Colonic mucosa (tissue), 4 donors: Measurements from ENCODE around the gene GLP2R. TPM values are rescaled to one million over a fixed set of nuclear protein-coding genes. Genes with fewer than 3 reads are reported as not detected.

Experiments used
- DNase-seq: peaks from one replicate; pipeline ENCODE4 v3.0.0-alpha.2; 2020
- H3K27ac ChIP-seq: fragments of 200-600 bp; one replicate; pipeline ENCODE4 v1.8.0; 2021
- H3K27me3 ChIP-seq: fragments of 200-600 bp; one replicate; pipeline ENCODE4 v1.8.0; 2021
- H3K36me3 ChIP-seq: fragments of 200-600 bp; one replicate; pipeline ENCODE4 v1.8.0; 2021
- H3K4me1 ChIP-seq: fragments of 200-600 bp; one replicate; pipeline ENCODE4 v1.8.0; 2021; ENCODE audit warnings: mild to moderate bottlenecking
- H3K4me3 ChIP-seq: fragments of 200-600 bp; one replicate; pipeline ENCODE4 v1.8.0; 2021
- H3K9ac ChIP-seq, 2 donors: one replicate each; pipeline ENCODE4 v1.7.0; 2013; ENCODE audit warnings: control low read depth in 2 of 2, low read depth in 2 of 2, low read length in 2 of 2
- H3K9me3 ChIP-seq: fragments of 200-600 bp; one replicate; pipeline ENCODE4 v1.8.0; 2021
- CTCF ChIP-seq: fragments of 200-600 bp; IDR thresholded peaks from one replicate; pipeline ENCODE4 v1.8.0; 2022; ENCODE audit warnings: antibody characterized with exemption, mild to moderate bottlenecking
- intact Hi-C: fragments of 100-400 bp; cut with DNase I; formaldehyde crosslinking; loops from one replicate; pipeline ENCODE4 v1.14.1; 2022
- total RNA-seq, 2 donors: library from RNA; stranded (reverse); fragmentation: NEBNext Ultra II Directional in 1 of 2; extraction: Animal tissue kit (Norgen Biotek cat#: 25700) in 1 of 2; gene quantifications; one replicate each; pipeline ENCODE4 v1.2.1, GENCODE V29; 2021
- donor health status: healthy.
- donor health status: DM: no; HTN: no; CAD: no.
- donor health status: DM: no; HTN: no; CAD: no.

Gene GLP2R
- total RNA-seq, 2 donors from 2014 or later = 2.1 to 4.8 TPM

GRCh38 chr17:9898812-9899211, 73.1 kb downstream of the GLP2R start:
- Histone ChIP-seq H3K27ac (no peak overlapping the region), H3K4me3 (no peak overlapping the region), H3K4me1 (no peaks in the 10 kb centered on the region), H3K27me3 (no peaks in the 10 kb centered on the region), H3K36me3 (no peaks in the 10 kb centered on the region), H3K9me3 (no peaks in the 10 kb centered on the region), H3K9ac (no peak overlapping the region)
- no peak for TF ChIP-seq CTCF
- DNase-seq = no peak
- intact Hi-C loops = no loop called here

GRCh38 chr17:9899280-9900043, 73.7 kb downstream of the GLP2R start:
- Histone ChIP-seq H3K36me3 (no peaks in the 10 kb centered on the region), H3K27ac (no peak overlapping the region), H3K27me3 (no peaks in the 10 kb centered on the region), H3K4me1 (no peaks in the 10 kb centered on the region), H3K4me3 (no peak overlapping the region), H3K9ac (no peak overlapping the region), H3K9me3 (no peaks in the 10 kb centered on the region)
- intact Hi-C loops = no loop called here
- TF ChIP-seq CTCF = no peak
- no peak for DNase-seq

- intact Hi-C loops = no loop called here
- no peaks in the 10 kb centered on the region for H3K4me1 ChIP-seq
- no peak for TF ChIP-seq CTCF
- no peaks in the 10 kb centered on the region for H3K9me3 ChIP-seq
- no peaks in the 10 kb centered on the region for H3K36me3 ChIP-seq
- H3K9ac ChIP-seq = peak overlapping the region in 1 of 2 donors; percentile 24
- H3K27me3 ChIP-seq = no peaks in the 10 kb centered on the region
- H3K27ac ChIP-seq = no peak overlapping the region
- DNase-seq = no peak
- H3K4me3 ChIP-seq = no peak overlapping the region
Observed at GRCh38 chr17:9900044-9900594, 74.4 kb downstream of the GLP2R start.

- no peaks in the 10 kb centered on the region for H3K4me1 ChIP-seq
- no peaks in the 10 kb centered on the region for H3K9me3 ChIP-seq
- H3K4me3 ChIP-seq = no peak overlapping the region
- no peaks in the 10 kb centered on the region for H3K27me3 ChIP-seq
- H3K27ac ChIP-seq = no peak overlapping the region
- intact Hi-C loops = no loop called here
- no peak for DNase-seq
- H3K36me3 ChIP-seq = no peaks in the 10 kb centered on the region
- no peak for TF ChIP-seq CTCF
- no peak overlapping the region for H3K9ac ChIP-seq
Observed at GRCh38 chr17:9900784-9901183, 75.1 kb downstream of the GLP2R start.

GRCh38 chr17:9902120-9902519, 76.4 kb downstream of the GLP2R start:
- TF ChIP-seq CTCF = no peak
- Histone ChIP-seq H3K9me3 (no peaks in the 10 kb centered on the region), H3K4me3 (no peak overlapping the region), H3K27me3 (no peaks in the 10 kb centered on the region), H3K9ac (no peak overlapping the region), H3K36me3 (no peaks in the 10 kb centered on the region), H3K27ac (no peak overlapping the region), H3K4me1 (no peaks in the 10 kb centered on the region)
- DNase-seq = no peak
- intact Hi-C loops = no loop called here
